Epithelial cell of esophagus (primary cell): ENCODE results near the gene USP48.

Experiments used
- DNase-seq: peaks from one replicate; pipeline ENCODE4 v3.0.0; 2010; ENCODE audit warnings: low read depth
- H3K4me3 ChIP-seq: 2 replicates; pipeline ENCODE4 v1.5.1; 2011; ENCODE audit warnings: mild to moderate bottlenecking, low read length, control low read depth
- CTCF ChIP-seq: IDR thresholded peaks from 2 replicates; pipeline ENCODE4 v1.5.1; 2011; ENCODE audit warnings: low read depth, mild to moderate bottlenecking, low read length, control low read depth, inconsistent platforms; ENCODE audit not compliant: insufficient read depth; ENCODE audit errors: missing control alignments

USP48 gene

GRCh38 chr1:21763694-21764419 is 19.1 kb downstream of the USP48 start:
- no peak overlapping the region for H3K4me3 ChIP-seq
- TF ChIP-seq CTCF, result no peak
- DNase-seq, result no peak

- DNase-seq, result no peak
- no peak overlapping the region for H3K4me3 ChIP-seq
- no peak for TF ChIP-seq CTCF
These were observed 19.7 kb downstream of the USP48 start for GRCh38 chr1:21763236-21763635.

GRCh38 chr1:21762022-21762404 is 20.9 kb downstream of the USP48 start:
- DNase-seq, result no peak
- no peak for TF ChIP-seq CTCF
- H3K4me3 ChIP-seq, result no peak overlapping the region

- no peak overlapping the region for H3K4me3 ChIP-seq
- no peak for DNase-seq
- no peak for TF ChIP-seq CTCF
These were observed 21.9 kb downstream of the USP48 start for GRCh38 chr1:21761052-21761451.

GRCh38 chr1:21759818-21760217 is 23.1 kb downstream of the USP48 start:
- no peak overlapping the region for H3K4me3 ChIP-seq
- TF ChIP-seq CTCF, result no peak
- no peak for DNase-seq

GRCh38 chr1:21759182-21759581 is 23.8 kb downstream of the USP48 start:
- no peak for DNase-seq
- H3K4me3 ChIP-seq, result no peak overlapping the region
- TF ChIP-seq CTCF, result no peak

GRCh38 chr1:21758614-21759013 is 24.3 kb downstream of the USP48 start:
- H3K4me3 ChIP-seq, result no peak overlapping the region
- TF ChIP-seq CTCF, result no peak
- no peak for DNase-seq
